OCI-LY7 (cell line): ENCODE data around the gene ERVK3-1. TPM values are rescaled to one million over a fixed set of nuclear protein-coding genes. Genes with fewer than 3 reads are reported as not detected.
A peak's percentile ranks its signal among the peaks of the same experiment; 100 is the strongest.

Experiments
- BruUV-seq: library from RNA; stranded (reverse); fragments of 400-500 nt; replicated peaks from 2 replicates; lab custom pipeline; 2021; lab: Mats Ljungman, UMichigan
- CTCF ChIA-PET: fragments of 300-600 bp; sonication (Branson Sonifier 250); formaldehyde crosslinking; loops from one replicate; lab custom pipeline; 2022; ENCODE audit warnings: antibody characterized with exemption; ENCODE audit not compliant: unreplicated experiment; lab: Charles Lee
- POLR2A ChIA-PET: fragments of 300-600 bp; sonication (Branson Sonifier 250); formaldehyde crosslinking; loops from one replicate; lab custom pipeline; 2022; ENCODE audit warnings: antibody characterized with exemption; lab: Charles Lee
- DNase-seq: peaks from one replicate; pipeline ENCODE4 v3.0.0-alpha.2; 2015; ENCODE audit warnings: low spot score
- H2AFZ ChIP-seq: fragments of 200-600 bp; sonication (generic), shearing (Covaris generic); 2 replicates; pipeline ENCODE4 v1.6.1; 2014; ENCODE audit warnings: mild to moderate bottlenecking, antibody characterized with exemption, low read length, moderate library complexity
- H3K27ac ChIP-seq: fragments of 200-600 bp; sonication (generic); 2 replicates; pipeline ENCODE4 v1.5.1; 2014; ENCODE audit warnings: mixed run types, low read depth, mild to moderate bottlenecking, moderate library complexity, low read length, inconsistent platforms; ENCODE audit not compliant: poor library complexity, severe bottlenecking
- H3K36me3 ChIP-seq: fragments of 200-600 bp; sonication (generic); 2 replicates; pipeline ENCODE4 v1.6.1; 2014; ENCODE audit warnings: mild to moderate bottlenecking, antibody characterized with exemption, low read length, moderate library complexity, mixed read lengths; ENCODE audit not compliant: insufficient read depth
- H3K4me1 ChIP-seq: fragments of 200-600 bp; sonication (generic); 2 replicates; pipeline ENCODE4 v1.5.1; 2014; ENCODE audit warnings: mild to moderate bottlenecking, low read length; ENCODE audit not compliant: insufficient read depth, poor library complexity, severe bottlenecking
- H3K4me2 ChIP-seq: fragments of 200-600 bp; sonication (generic); 2 replicates; pipeline ENCODE4 v1.6.1; 2014; ENCODE audit warnings: mild to moderate bottlenecking, low read length
- H3K4me3 ChIP-seq: fragments of 200-600 bp; sonication (generic); 2 replicates; pipeline ENCODE4 v1.5.1; 2014; ENCODE audit warnings: mild to moderate bottlenecking, low read depth, low read length; ENCODE audit not compliant: poor library complexity, severe bottlenecking
- H3K79me2 ChIP-seq: fragments of 200-600 bp; sonication (generic); 2 replicates; pipeline ENCODE4 v1.6.1; 2016; ENCODE audit warnings: low read depth, mild to moderate bottlenecking, low read length, moderate library complexity, mixed read lengths; ENCODE audit not compliant: insufficient read depth
- H3K9me2 ChIP-seq: fragments of 200-600 bp; sonication (generic); 2 replicates; pipeline ENCODE4 v1.6.1; 2016; ENCODE audit warnings: mild to moderate bottlenecking, low read length, mixed read lengths; ENCODE audit not compliant: insufficient read depth
- H3K9me3 ChIP-seq: fragments of 200-600 bp; sonication (generic); 2 replicates; pipeline ENCODE4 v1.6.1; 2014; ENCODE audit warnings: mild to moderate bottlenecking, mixed run types, low read length, mixed read lengths
- H4K20me1 ChIP-seq: fragments of 200-600 bp; sonication (generic); 2 replicates; pipeline ENCODE4 v1.6.1; 2014; ENCODE audit warnings: mild to moderate bottlenecking, antibody characterized with exemption, low read length, moderate library complexity, mixed read lengths; ENCODE audit not compliant: insufficient read depth
- EZH2phosphoT487 ChIP-seq: fragments of 200-600 bp; sonication (generic); IDR thresholded peaks from 2 replicates; pipeline ENCODE4 v1.6.1; 2018; ENCODE audit warnings: low read depth, borderline replicate concordance, mild to moderate bottlenecking, mixed run types, antibody characterized with exemption, low read length, moderate library complexity, mixed read lengths
- intact Hi-C: fragments of 100-400 bp; cut with micrococcal nuclease; formaldehyde crosslinking; loops from one replicate; pipeline ENCODE4 v1.10.0; 2022; ENCODE audit not compliant: unreplicated experiment
- total RNA-seq, 2 experiments: library from RNA; depleted of rRNA in 1 of 2; stranded (reverse); fragments of >200 nt in 1 of 2; shearing (Covaris generic) in 1 of 2; gene quantifications; 2 replicates each; pipeline ENCODE4 v1.2.3, GENCODE V29; 2014 to 2022
- TF ChIP-seq, protein P1 (sequence below): fragments of 200-600 bp; sonication (generic); conservative IDR thresholded peaks from 2 replicates; pipeline ENCODE4 v1.5.1; 2014; ENCODE audit warnings: mild to moderate bottlenecking, antibody characterized with exemption, low read length, moderate library complexity, mixed read lengths

ERVK3-1 gene
- total RNA-seq, 2 experiments from 2014 or later: 48.1 to 61.7 TPM

DNA sequence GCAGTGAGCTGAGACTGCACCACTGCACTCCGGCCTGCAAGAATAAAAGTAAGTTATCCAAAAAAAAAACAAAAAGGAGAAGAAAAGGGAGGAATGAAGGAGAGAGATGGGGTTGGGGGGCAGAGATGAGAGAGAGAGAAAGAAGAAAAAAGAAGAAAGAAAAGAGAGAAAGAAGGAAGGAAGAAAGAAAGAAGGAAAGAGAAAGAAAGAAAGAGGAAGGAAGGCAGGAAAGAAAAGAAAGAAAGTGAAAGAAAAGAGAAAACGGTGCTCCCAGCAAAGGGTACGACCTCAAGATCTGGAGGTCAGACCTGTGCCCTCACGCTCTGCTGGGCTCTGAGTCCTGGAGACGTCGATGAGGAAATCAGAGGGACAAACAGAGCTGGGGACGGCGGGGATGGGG lies 44.4 kb downstream of the ERVK3-1 start:
- peaks cover 18% of the 10 kb centered on the region for H3K4me1 ChIP-seq
- TF ChIP-seq, protein P1, sequence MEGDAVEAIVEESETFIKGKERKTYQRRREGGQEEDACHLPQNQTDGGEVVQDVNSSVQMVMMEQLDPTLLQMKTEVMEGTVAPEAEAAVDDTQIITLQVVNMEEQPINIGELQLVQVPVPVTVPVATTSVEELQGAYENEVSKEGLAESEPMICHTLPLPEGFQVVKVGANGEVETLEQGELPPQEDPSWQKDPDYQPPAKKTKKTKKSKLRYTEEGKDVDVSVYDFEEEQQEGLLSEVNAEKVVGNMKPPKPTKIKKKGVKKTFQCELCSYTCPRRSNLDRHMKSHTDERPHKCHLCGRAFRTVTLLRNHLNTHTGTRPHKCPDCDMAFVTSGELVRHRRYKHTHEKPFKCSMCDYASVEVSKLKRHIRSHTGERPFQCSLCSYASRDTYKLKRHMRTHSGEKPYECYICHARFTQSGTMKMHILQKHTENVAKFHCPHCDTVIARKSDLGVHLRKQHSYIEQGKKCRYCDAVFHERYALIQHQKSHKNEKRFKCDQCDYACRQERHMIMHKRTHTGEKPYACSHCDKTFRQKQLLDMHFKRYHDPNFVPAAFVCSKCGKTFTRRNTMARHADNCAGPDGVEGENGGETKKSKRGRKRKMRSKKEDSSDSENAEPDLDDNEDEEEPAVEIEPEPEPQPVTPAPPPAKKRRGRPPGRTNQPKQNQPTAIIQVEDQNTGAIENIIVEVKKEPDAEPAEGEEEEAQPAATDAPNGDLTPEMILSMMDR: no peak
- no peak for TF ChIP-seq EZH2phosphoT487
- H3K9me3 ChIP-seq: no peaks in the 10 kb centered on the region
- peaks cover 4% of the 10 kb centered on the region; the same call in 1 of the 2 replicates for H4K20me1 ChIP-seq
- H3K4me2 ChIP-seq: peak overlapping the region; percentile 100; the same call in 1 of the 2 replicates
- peaks cover 11% of the 10 kb centered on the region for H3K79me2 ChIP-seq
- no peak overlapping the region for H2AFZ ChIP-seq
- ChIA-PET POLR2A (interaction anchor here (1.1 kb wide), 1 partner anchor 12 kb away, joined by 3 read pairs; no protein-coding TSS in a partner anchor), CTCF (no interaction called here)
- no peak overlapping the region for H3K4me3 ChIP-seq
- H3K27ac ChIP-seq: no peak overlapping the region
- DNase-seq: no peak
- peaks cover 5% of the 10 kb centered on the region; the same call in 1 of the 2 replicates for H3K36me3 ChIP-seq
- intact Hi-C loops: loop anchor here (5.0 kb wide), 1 partner anchor 128 kb away; the partner anchor contains the start of gene ZNF446
- BruUV-seq: no TSS peak
- H3K9me2 ChIP-seq: no peaks in the 10 kb centered on the region

DNA sequence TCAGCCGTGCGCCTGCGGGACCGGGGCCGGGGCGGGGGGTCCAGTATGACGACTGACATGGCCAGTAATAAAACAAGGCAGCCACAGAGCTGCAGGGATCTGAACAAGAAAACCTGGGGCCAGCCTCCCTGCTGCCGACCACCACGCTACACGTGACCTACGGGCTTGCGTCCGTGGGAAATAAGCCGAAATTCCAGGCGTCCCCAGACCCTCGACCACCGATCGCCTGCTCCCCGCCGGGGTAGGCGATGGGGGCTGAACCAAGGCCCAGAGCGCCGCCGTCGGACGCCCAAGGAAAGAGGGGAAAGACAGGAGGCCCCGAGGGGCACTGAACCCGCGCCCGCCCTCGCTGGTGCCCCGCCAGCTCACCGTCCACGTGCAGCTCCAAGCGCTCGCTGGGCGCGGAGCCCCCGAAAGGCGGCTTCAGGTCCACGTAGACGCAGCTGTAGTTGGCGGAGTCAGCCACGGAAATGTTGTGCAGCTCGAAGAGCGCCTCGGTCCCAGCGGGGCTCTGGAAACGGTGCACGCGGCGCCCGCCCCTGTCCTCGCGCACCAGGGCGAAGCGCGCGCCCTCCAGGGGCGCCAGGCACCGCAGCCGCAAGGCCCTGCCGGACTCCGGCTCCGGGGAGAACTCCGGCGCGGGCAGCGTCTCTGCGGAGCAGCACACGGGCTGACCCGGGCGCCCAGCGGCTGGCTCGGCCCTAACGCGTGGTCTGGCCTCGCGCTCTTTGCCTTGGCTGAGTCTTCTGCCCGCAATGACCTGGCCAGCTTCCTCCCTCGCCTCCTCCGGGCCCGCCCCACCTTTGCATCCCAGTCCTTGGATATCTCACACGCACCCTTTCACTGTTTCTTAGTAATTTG lies 45.1 kb downstream of the ERVK3-1 start:
- CTCF ChIA-PET: no interaction called here
- POLR2A ChIA-PET: no interaction called here
- BruUV-seq: no TSS peak

More for the DNA sequence above, 45.1 kb downstream of the ERVK3-1 start:
- Histone ChIP-seq H3K4me3 (no peak overlapping the region), H3K4me1 (peaks cover 18% of the 10 kb centered on the region), H3K36me3 (peaks cover 5% of the 10 kb centered on the region; the same call in 1 of the 2 replicates), H2AFZ (no peak overlapping the region), H3K4me2 (no peak overlapping the region), H3K79me2 (peaks cover 11% of the 10 kb centered on the region), H3K27ac (no peak overlapping the region), H4K20me1 (peaks cover 4% of the 10 kb centered on the region; the same call in 1 of the 2 replicates), H3K9me3 (no peaks in the 10 kb centered on the region), H3K9me2 (no peaks in the 10 kb centered on the region)
- TF ChIP-seq, protein P1: no peak
- TF ChIP-seq EZH2phosphoT487: no peak
- no peak for DNase-seq
- intact Hi-C loops: no loop called here
